HFF-Myc (cell line): Measurements from ENCODE around the gene ERO1A.

ENCODE experiments used
- DNase-seq: peaks from one replicate; pipeline ENCODE4 v3.0.0-alpha.2; 2011; ENCODE audit warnings: low read depth; ENCODE audit errors: extremely low read depth
- H3K4me3 ChIP-seq: replicated peaks from 2 replicates; pipeline ENCODE4 v1.5.1; 2011; ENCODE audit warnings: low read depth, mild to moderate bottlenecking, control low read depth, low read length
- TF ChIP-seq, protein P1 (sequence below): IDR thresholded peaks from 2 replicates; pipeline ENCODE4 v1.5.1; 2012; ENCODE audit warnings: mild to moderate bottlenecking, low read depth, low read length, control low read depth; ENCODE audit errors: missing control alignments

Gene ERO1A

DNA sequence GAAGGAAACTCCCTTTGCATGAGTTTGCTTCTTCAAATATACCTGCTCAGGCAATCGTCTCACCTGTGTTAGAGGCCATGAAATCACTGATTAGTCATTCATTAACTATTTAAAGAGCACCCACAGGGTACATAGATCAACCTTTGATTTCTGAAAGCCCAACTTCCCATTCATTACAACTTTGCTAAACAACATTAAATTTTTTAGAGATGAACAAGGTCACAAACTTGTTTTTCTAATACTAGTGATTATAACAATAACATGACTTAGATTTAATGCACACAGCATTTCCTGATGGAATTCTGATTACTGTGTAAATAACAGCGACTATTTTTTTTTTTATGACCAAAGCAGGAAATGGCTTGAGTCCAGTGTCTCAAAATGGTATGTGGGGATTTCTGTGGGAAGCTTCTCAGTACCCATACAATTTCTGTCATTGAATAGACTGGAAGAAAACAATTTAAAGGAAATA lies 5.4 kb upstream of the ERO1A start:
- TF ChIP-seq, protein P1, sequence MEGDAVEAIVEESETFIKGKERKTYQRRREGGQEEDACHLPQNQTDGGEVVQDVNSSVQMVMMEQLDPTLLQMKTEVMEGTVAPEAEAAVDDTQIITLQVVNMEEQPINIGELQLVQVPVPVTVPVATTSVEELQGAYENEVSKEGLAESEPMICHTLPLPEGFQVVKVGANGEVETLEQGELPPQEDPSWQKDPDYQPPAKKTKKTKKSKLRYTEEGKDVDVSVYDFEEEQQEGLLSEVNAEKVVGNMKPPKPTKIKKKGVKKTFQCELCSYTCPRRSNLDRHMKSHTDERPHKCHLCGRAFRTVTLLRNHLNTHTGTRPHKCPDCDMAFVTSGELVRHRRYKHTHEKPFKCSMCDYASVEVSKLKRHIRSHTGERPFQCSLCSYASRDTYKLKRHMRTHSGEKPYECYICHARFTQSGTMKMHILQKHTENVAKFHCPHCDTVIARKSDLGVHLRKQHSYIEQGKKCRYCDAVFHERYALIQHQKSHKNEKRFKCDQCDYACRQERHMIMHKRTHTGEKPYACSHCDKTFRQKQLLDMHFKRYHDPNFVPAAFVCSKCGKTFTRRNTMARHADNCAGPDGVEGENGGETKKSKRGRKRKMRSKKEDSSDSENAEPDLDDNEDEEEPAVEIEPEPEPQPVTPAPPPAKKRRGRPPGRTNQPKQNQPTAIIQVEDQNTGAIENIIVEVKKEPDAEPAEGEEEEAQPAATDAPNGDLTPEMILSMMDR, result no peak
- DNase-seq, result no peak
- no peak overlapping the region for H3K4me3 ChIP-seq

GRCh38 chr14:52694761-52695480 lies 437 bp downstream of the ERO1A start:
- no peak for DNase-seq

GRCh38 chr14:52693532-52693931 lies 1.8 kb downstream of the ERO1A start:
- TF ChIP-seq, protein P1, result no peak
- H3K4me3 ChIP-seq, result peak overlapping the region; percentile 3; the same call in 1 of the 2 replicates
- no peak for DNase-seq

More at GRCh38 chr14:52694761-52695480, 437 bp downstream of the ERO1A start:
- TF ChIP-seq, protein P1, result no peak
- peak overlapping the region; percentile 88 for H3K4me3 ChIP-seq

DNA sequence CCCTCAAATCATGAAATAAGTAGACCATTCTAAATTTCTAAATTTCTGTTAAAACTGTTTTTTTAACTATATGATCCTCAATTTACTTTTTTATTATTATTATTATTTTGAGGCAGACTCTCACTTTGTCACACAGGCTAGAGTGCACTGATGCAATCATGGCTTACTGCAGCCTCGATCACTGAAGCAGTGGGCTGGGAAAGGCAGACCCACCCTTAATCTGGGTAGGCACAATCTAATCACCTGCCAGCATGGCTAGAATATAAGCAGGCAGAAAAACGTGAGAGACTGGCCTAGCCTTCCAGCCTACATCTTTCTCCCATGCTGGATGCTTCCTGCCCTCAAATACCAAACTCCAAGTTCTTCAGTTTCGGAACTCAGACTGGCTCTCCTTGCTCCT lies 2.3 kb downstream of the ERO1A start:
- no peak for DNase-seq
- H3K4me3 ChIP-seq, result no peak overlapping the region; the same call in 1 of the 2 replicates
- TF ChIP-seq, protein P1, result no peak

DNA sequence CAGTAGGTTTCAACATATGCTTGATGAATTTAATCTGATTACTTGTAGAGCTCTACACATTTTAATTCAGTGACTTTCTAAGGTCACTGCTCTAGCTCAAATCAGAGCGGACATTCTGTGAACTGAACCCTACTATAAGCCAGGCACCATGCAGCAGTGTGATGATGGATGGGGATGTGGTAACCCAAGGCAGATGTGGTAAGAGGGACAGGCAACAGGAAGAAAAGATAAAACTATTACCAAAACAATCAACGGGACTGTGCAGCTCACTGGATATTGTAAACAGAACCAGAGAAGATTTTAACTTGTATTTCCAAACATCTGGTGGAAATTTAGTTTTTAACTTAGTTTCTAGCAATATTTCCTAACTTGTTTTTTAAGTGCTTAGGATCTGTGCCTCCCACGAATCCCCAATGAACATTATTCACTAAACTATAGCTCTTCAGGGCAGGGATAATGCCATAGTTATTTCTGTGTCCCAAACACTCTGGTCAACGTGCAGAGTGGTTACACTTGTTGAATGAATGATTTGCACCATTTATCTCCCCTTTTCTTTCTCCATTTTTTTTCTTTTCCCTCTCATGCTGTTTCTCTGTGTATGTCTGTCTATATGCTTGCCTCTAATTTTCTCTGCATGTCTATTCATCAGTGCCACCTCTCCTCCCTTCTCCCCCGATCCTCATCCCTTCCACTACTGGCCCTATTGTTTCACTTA lies 3.0 kb downstream of the ERO1A start:
- H3K4me3 ChIP-seq, result no peak overlapping the region; the same call in 1 of the 2 replicates
- DNase-seq, result peak; percentile 31
- TF ChIP-seq, protein P1, result no peak

DNA sequence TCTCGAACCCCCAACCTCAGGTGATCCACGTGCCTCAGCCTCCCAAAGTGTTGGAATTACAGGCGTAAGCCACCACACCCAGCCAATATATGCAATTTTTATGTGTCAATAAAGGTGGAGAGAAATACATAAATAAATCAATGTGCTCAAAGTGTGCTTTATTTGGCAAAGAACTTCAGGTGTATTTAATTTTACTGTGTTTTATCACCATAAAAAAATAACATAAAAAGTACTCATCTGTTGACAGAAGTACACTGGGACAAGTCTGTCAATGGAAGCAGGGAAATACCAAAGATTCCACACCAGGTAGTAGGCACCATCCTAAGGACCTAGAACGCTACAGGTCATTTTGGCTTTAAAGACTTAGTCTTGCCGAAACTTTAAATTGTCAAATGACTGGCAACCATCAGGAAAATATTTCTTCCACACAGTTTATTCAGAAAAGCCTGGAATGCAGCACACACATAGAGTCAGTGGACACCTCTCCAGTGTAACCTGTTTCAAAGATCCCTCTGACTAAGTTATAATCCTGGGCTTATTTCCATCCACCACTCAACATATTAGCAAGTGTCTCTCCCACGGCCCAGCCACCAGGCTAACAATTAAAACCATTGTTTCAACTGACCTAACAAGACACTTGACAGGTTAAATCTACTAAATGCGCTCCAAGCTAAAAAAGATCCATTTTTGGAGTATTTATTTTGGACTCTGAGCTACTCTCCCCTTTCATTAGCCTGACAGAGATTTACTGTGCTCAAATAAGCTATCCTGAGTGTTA lies 4.2 kb downstream of the ERO1A start:
- DNase-seq, result no peak
- TF ChIP-seq, protein P1, result no peak

More for the DNA sequence above, 4.2 kb downstream of the ERO1A start:
- H3K4me3 ChIP-seq, result no peak overlapping the region
